Activated T-cell treated with anti-CD3 and anti-CD28 coated beads, Interleukin-2, amount 50 U/mL, for 48 hours (primary cell): ENCODE results near the gene C3orf52.

Experiments
- DNase-seq, 2 experiments: peaks; one replicate each; pipeline ENCODE4 v3.0.0-alpha.2; 2020

The C3orf52 gene

DNA sequence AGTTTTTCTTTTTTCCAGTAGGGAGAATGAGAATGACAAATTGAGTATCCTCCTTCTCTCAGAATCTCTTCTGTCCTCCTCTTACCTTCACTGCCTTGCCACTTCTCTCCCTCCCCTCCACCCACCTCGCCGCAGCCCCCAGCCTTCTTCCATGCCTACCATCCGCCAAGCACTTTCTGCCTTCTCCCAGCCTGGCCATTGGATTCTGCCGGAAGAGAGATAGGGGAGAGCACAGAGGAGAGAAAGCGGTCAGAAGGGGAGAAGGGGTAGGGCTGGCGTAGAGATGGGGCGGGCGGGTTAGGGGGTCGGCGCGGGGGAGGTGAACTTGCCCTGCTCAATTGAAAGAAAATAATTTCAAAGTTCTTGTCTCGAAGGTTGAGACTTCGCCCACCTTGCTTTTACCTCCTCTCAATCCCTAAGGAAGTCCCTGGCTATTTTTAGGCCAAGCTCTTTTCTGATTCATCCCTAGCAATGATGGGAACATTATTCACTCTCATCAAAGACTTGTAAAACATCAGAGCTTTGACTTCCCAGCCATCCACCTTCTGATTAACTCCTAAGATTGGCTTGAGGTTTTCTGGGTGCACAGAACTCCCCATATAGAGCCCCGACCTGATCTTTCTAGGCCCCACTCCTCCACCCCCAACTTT, 811 bp downstream of the C3orf52 start:
- DNase-seq: no peak

- no peak for DNase-seq
Observed at GRCh38 chr3:112087746-112088145, 1.6 kb downstream of the C3orf52 start.

DNA sequence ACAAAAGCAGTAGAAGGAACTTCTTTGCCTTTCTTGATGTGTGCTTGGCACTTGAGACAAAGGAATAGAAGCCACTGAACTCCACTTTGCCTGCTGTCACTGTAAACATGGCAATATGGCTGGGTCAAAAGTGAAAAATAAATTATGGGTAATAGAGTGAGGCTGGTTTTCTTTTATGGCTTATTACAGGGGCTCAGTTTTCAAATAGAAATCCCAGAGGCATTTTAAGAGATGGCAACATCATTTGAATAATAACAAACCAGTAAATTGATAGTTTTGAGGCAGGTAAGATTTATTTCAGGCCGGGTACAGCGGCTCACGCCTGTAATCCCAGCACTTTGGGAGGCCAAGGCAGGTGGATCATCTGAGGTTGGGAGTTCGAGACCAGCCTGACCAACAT, 2.8 kb downstream of the C3orf52 start:
- DNase-seq: no peak

GRCh38 chr3:112089956-112090886, 4.0 kb downstream of the C3orf52 start:
- DNase-seq: no peak

DNA sequence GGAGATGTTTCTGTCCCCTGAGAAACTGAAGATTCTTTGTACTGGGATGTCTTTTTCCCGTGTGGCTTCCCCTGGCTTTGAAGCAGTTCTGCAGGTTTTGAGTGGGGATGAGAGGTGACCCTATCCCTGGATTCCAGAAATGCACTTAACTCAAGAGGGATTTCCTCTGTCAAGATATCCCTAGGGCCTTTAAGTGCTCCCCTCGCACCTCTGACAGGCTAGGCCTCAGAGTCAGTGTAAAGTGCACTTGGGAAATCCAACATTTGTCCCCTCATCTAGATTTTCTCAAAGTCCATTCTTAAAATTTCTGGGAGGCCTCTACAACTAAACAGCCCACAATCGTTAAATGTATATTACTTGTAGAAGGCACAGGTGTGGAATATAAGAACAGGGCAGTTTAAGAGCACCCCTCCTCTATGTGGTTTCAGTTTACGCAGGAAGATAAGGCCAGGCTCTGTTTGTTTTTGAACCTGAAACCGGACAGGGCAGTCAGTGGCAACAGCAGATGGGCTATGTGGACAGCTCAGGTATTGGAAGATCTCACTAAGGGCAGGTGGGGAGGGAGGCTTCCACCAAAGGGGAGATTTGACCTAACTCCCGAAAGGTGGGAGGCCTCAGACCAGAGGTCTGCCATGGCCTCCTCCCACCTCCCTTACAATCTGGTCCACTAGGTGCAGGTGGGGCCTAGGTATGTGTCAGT, 4.8 kb downstream of the C3orf52 start:
- DNase-seq: no peak

DNA sequence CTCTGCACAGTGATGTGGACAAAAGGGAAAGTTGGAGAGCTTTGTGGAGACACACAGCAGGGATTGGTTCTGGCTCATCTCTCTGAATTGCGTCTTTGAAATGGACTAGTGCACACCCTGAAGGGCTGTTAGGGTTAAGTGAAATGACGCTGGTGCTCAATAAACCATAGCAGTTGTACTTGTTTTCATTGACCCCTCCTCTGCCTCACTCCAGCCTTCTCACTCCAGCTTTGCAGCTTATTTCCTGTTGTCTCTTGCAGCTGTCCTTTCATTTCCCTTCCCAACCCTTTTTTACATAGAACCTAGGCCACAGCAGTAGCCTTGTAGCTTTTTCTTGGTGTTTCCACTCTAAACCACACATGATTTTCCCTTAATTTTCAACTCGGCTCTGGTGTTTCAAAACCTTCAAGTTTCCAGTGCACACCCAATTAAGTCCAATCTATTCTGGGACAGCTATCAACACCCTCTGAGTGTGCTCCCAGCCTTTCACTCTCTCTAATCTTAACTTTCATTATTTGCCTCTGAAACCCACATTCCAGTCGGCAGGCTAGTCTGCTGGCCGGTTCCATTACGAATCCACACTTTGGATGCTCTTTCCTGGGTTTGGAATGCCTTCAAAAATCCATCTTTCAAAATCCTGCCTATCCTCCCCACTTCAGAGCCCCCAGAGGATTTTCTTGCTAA, 6.4 kb downstream of the C3orf52 start:
- DNase-seq: no peak

GRCh38 chr3:112093180-112093522, 7.0 kb downstream of the C3orf52 start:
- DNase-seq: no peak

- no peak for DNase-seq
Observed at GRCh38 chr3:112095731-112096130, 9.5 kb downstream of the C3orf52 start.

GRCh38 chr3:112096176-112096575, 10.0 kb downstream of the C3orf52 start:
- DNase-seq: no peak

GRCh38 chr3:112097378-112097777, 11.2 kb downstream of the C3orf52 start:
- no peak for DNase-seq

- no peak for DNase-seq
Observed at GRCh38 chr3:112101916-112102315, 15.7 kb downstream of the C3orf52 start.

- DNase-seq: no peak
Observed at GRCh38 chr3:112104774-112105173, 18.6 kb downstream of the C3orf52 start.

- DNase-seq: no peak
Observed at GRCh38 chr3:112109322-112109721, 23.1 kb downstream of the C3orf52 start.

DNA sequence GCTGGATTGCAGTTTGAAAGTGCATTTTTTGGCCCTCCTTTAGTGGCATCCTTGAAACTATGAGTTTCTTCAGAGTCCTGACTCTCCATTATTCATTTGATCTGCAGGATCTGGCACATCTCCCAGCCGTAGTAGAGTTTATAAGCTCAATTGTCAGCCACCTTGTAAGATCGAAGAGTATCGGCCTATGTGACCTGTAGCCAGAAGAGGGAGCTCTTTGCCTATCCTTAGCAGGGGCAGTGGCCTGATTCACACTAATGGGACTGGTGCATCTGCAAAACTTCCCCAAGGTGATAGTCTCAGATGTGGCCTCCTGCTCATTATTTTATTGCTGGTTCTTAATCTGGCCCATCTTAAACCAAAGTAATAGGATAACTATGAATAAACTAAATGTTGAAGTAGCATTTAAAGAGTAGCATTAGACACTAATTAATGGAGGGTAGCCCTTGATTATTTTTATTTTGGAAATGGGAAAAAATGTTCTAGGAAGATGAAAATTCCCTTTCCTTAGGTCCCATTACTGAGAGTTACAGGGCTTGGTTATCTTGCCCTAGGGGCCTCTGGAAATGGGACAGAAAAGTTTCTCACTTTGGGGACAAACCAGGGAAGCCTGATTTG, 25.7 kb downstream of the C3orf52 start:
- DNase-seq: peak; percentile 49 to 63

- no peak for DNase-seq
Observed at GRCh38 chr3:112114576-112115160, 28.5 kb downstream of the C3orf52 start.

DNA sequence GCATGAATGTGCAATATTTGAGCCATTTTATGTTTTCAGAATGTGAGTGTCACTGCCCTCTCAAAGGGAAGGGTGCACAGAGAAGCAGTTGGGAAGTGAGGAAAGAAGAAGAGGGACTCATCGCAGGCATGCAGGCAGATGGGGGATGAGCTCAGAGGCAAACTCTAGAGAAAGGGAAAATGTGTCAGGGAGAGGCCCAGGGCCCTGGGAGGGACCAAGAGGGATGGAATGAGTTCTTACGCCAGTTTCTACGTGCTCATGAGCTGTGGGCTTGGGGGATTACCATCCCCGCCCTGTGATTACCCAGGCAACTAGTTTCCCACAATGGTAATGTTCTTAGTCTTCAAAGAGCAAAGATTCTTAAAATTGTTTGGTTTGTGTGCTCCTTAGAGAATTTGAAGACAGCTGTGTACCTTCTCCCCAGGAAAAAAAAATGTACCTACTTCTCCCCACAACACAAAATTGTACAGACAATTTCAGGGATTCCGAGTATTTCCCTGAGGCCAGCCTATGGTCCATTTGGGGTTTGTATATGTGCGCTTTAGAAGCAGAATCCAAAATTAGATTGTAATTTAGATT, 29.1 kb downstream of the C3orf52 start:
- peak in 1 of 2 experiments; percentile 28 for DNase-seq

DNA sequence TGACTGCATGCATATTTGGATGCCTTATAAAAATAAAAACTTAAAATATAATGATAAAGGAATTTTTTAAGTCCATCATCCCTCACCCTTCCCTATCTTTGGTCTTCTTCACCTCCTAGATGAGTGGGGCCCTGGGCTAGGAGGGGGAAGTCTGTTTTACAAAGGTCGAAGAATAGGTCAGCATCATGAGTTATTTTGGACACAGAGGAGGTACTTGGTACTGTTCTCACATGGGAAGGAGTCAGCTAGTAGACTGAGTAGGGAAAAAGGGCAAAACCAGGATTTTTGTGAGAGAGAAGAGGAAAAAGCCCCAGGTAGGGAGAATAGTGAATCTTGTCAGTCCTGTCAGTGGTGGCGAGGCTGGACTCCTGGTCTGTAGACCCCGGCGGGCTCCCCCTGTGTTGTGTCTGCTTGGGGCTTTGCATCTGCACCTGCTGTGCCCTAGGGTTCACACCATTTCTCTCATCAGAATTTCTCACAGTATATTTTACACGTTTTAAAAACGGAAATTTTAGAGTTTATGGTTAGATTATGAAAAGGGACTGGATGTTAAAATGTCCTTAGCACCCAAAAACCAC, 29.7 kb downstream of the C3orf52 start:
- DNase-seq: no peak

- DNase-seq: no peak
Observed at GRCh38 chr3:112116748-112117186, 30.6 kb downstream of the C3orf52 start.

DNA sequence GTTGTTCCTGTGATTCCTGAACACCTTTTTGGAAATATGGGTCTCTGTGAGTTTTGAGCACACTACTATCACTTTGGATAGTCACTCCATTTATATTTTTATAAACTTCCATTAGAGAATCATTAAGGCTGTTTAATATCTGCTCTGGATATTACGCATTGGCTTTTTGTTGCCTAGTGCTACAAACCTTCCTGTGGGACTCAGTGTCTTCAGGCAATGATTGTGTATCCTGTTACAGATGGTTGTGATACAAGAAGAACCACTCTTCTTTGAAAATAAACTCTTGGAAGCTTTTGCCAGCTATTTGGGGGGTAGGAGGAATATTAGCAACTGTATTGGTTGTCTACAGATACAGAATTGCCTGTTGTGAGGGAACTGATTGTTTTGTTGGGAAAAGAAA, 31.2 kb downstream of the C3orf52 start:
- no peak for DNase-seq

DNA sequence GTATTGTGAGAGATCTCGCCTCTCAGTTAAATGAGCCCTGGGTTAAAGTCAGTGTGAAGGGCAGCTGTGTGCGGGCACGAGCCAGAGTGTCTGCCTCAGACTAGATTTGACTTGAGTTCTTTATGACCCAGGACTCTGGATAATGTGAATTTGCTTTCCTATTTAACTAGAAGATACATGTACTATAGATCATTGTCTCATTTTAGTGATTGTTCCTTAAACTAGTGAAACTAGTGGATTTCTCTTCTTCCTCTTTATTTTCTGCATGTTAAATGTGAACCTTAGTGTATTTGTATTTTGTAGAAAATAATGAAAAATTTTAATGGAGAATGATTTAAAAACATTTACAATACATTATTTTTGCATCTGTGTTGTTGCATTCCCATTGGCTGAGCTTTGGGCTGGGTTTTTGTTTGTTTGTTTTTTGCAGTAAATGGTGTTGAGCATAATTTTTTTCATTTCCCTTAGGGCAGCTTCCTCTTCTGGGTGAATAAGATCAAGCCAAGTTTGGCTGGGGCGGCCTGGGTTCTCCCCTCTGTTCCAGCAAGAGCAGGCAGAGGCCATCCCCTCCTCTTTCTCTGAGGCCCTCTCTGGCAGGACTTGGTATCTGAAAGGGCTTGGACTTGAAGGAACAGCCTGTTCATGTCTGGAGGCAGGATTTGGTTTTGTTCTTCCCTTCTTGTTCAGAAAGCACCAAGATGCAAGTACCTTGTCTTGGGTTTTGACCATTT, 31.8 kb downstream of the C3orf52 start:
- DNase-seq: no peak
